GM23248 (cell line): Measurements from ENCODE around the gene EME2.

Experiments
- EZH2 ChIP-seq: fragments of 200-600 bp; sonication (generic); IDR thresholded peaks from 2 replicates; pipeline ENCODE4 v1.6.1; 2018; ENCODE audit warnings: antibody characterized with exemption, mild to moderate bottlenecking; ENCODE audit not compliant: insufficient read depth, poor library complexity, severe bottlenecking
- EZH2phosphoT487 ChIP-seq: fragments of 200-600 bp; sonication (generic); IDR thresholded peaks from 2 replicates; pipeline ENCODE4 v1.6.1; 2018; ENCODE audit warnings: antibody characterized with exemption, moderate library complexity, mild to moderate bottlenecking, low read depth; ENCODE audit not compliant: insufficient read depth

- TF ChIP-seq EZH2 (no peak), EZH2phosphoT487 (no peak)
These were observed 4.4 kb upstream of the EME2 start for GRCh38 chr16:1768061-1768766.
